BLaER1 (cell line): ENCODE measurements around the gene PTPRO.

Source experiments
- H3K27ac ChIP-seq: shearing (Covaris generic); formaldehyde crosslinking; 2 replicates; pipeline ENCODE4 v1.8.1; 2022
- H3K27me3 ChIP-seq: shearing (Covaris generic); formaldehyde crosslinking; 2 replicates; pipeline ENCODE4 v1.8.1; 2022
- H3K36me3 ChIP-seq: shearing (Covaris generic); formaldehyde crosslinking; 2 replicates; pipeline ENCODE4 v1.8.1; 2022
- H3K4me1 ChIP-seq: shearing (Covaris generic); formaldehyde crosslinking; 2 replicates; pipeline ENCODE4 v1.8.1; 2022
- H3K4me2 ChIP-seq: shearing (Covaris generic); formaldehyde crosslinking; 2 replicates; pipeline ENCODE4 v1.8.1; 2022
- H3K4me3 ChIP-seq: shearing (Covaris generic); formaldehyde crosslinking; 2 replicates; pipeline ENCODE4 v1.8.1; 2022
- H3K9ac ChIP-seq: shearing (Covaris generic); formaldehyde crosslinking; 2 replicates; pipeline ENCODE4 v1.8.1; 2022
- H3K9me3 ChIP-seq: shearing (Covaris generic); formaldehyde crosslinking; 2 replicates; pipeline ENCODE4 v1.8.1; 2022
- H4K20me1 ChIP-seq: shearing (Covaris generic); formaldehyde crosslinking; 2 replicates; pipeline ENCODE4 v1.8.1; 2022
- Cebpa-rat ChIP-seq: shearing (Covaris generic); IDR thresholded peaks from 2 replicates; pipeline ENCODE4 v1.8.1; 2022

Gene PTPRO

DNA sequence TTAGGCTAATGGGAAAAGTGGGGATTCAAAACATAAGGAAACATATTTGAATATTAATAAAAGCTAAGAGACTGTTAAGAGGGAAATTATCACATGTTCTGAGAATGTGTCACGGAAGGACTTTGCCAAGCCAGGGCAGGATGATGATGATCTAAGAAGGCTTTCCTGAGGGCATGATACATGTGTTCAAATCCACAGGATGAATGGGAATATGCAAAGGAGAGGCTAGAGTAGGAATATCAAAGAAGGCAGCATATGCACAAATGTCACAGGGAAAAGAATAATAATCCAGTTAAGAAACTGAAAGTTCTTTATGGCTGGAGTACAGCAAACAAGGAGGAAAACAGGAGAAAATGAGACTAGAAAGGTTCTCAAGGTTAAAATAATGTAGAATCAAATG is 107.0 kb downstream of the PTPRO start:
- H3K27ac ChIP-seq, result no peak overlapping the region
- no peak overlapping the region for H3K9ac ChIP-seq
- no peaks in the 10 kb centered on the region for H3K9me3 ChIP-seq
- H4K20me1 ChIP-seq, result no peaks in the 10 kb centered on the region
- no peaks in the 10 kb centered on the region for H3K27me3 ChIP-seq
- no peak overlapping the region for H3K4me2 ChIP-seq
- H3K36me3 ChIP-seq, result no peaks in the 10 kb centered on the region
- no peaks in the 10 kb centered on the region for H3K4me1 ChIP-seq
- no peak for TF ChIP-seq Cebpa-rat
- no peak overlapping the region for H3K4me3 ChIP-seq

DNA sequence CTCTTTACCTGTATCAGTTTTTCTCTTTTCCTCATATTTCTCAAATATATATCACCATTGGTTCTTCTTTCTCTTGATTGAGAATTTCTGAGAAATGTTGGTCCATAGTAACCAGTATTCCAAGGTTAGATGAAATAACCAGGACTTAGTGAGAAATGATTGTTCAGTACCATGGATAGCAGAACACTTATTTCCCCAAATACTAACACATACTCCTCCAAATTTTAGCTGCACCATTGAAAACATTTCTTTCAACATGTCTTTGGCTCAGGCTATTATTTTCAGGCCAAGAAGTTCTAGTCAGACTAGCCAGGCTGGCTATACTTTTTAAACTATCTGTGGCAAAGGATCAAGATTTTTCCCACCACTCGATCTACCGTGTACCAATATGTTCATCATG is 113.3 kb downstream of the PTPRO start:
- H3K9ac ChIP-seq, result no peak overlapping the region
- H3K4me3 ChIP-seq, result no peak overlapping the region
- H3K27ac ChIP-seq, result no peak overlapping the region
- no peaks in the 10 kb centered on the region for H3K4me1 ChIP-seq
- H3K9me3 ChIP-seq, result peaks cover 18% of the 10 kb centered on the region
- H3K4me2 ChIP-seq, result no peak overlapping the region
- no peaks in the 10 kb centered on the region for H3K27me3 ChIP-seq
- TF ChIP-seq Cebpa-rat, result no peak
- H4K20me1 ChIP-seq, result no peaks in the 10 kb centered on the region
- no peaks in the 10 kb centered on the region for H3K36me3 ChIP-seq

DNA sequence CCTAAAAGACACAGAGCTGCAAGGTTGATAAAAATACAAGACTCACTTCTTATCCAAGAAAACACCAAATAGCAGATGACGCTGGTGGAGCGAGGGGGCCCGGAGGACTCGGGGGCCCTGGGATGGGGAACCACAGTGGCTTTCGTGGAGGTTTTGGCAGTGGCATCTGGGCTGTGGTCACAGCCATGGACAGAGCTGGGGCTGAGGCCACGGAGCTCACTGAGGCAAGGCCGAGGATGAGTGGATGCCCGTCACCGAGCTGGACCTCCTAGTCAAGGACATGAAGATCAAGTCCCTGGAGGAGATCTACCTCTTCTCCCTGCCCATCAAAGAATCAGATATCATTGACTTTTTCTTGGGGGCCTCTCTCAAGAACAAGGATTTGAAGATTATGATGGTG is 117.2 kb downstream of the PTPRO start:
- Histone ChIP-seq H3K27me3 (no peaks in the 10 kb centered on the region), H3K4me3 (no peak overlapping the region), H3K36me3 (no peaks in the 10 kb centered on the region), H3K4me1 (no peaks in the 10 kb centered on the region), H3K9ac (no peak overlapping the region), H3K9me3 (peaks cover 18% of the 10 kb centered on the region), H3K27ac (no peak overlapping the region), H3K4me2 (no peak overlapping the region), H4K20me1 (no peaks in the 10 kb centered on the region)
- TF ChIP-seq Cebpa-rat, result no peak

DNA sequence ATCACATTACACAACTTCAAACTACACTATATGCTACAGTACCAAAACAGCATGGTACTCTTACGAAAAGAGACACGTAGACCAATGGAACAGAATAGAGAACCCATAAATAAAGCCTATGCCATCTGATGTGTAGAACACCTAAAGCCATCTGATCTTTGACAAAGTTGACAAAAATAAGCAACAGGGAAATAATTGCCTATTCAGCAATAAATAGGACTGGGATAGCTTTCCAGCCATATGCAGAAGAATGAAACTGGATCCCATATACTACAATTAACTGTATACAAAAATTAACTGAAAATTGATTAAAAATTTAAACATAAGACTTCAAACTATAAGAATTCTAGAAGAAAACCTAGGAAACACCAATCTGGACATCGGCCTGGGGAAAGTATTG is 120.7 kb downstream of the PTPRO start:
- Histone ChIP-seq H3K36me3 (no peaks in the 10 kb centered on the region), H3K9me3 (peaks cover 6% of the 10 kb centered on the region), H3K27me3 (no peaks in the 10 kb centered on the region), H3K27ac (no peak overlapping the region), H4K20me1 (no peaks in the 10 kb centered on the region), H3K4me3 (no peak overlapping the region), H3K4me2 (no peak overlapping the region), H3K4me1 (no peaks in the 10 kb centered on the region), H3K9ac (no peak overlapping the region)
- no peak for TF ChIP-seq Cebpa-rat

DNA sequence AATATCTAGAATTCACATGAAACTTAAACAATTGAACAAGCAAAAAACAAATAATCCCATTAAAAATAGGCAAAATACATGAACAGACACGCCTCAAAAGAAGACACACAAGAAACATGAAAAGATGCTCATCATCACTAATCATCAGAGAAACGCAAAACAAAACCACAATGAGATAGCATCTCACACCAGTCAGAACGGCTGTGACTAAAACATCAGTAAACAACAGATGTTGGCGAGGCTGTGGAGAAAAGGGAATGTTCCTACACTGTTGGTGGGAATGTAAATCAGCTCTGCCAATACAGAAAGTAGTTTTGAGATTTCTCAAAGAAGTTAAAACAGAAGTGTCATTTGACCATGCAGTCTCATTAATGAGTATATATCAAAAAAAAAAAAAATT is 121.3 kb downstream of the PTPRO start:
- H3K4me2 ChIP-seq, result no peak overlapping the region
- H3K4me1 ChIP-seq, result no peaks in the 10 kb centered on the region
- peaks cover 4% of the 10 kb centered on the region; the same call in 1 of the 2 replicates for H3K9me3 ChIP-seq
- no peak for TF ChIP-seq Cebpa-rat
- H3K36me3 ChIP-seq, result no peaks in the 10 kb centered on the region
- no peaks in the 10 kb centered on the region for H3K27me3 ChIP-seq
- H3K9ac ChIP-seq, result no peak overlapping the region
- H3K4me3 ChIP-seq, result no peak overlapping the region
- H4K20me1 ChIP-seq, result no peaks in the 10 kb centered on the region
- H3K27ac ChIP-seq, result no peak overlapping the region

DNA sequence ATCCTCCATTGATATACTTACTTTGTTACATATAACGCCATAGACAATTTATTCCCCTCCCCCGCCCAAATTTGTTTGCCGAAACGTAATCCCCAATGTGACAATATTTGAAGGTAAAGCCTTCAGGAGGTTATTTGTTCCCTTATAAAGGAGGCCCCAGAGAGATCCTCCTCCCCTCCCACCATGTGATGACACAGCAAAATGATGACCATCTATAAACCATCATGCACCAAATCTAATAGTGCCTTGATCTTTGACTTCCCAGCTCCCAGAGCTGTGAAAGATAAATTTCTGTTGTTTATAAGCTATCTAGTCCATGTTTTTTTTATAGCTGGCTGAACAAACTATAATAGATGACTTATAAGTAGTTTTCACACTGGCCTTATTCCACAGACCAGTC is 122.2 kb downstream of the PTPRO start:
- Histone ChIP-seq H3K9ac (no peak overlapping the region), H3K4me1 (no peaks in the 10 kb centered on the region), H3K27ac (no peak overlapping the region), H4K20me1 (no peaks in the 10 kb centered on the region), H3K4me3 (no peak overlapping the region), H3K4me2 (no peak overlapping the region), H3K36me3 (no peaks in the 10 kb centered on the region), H3K27me3 (no peaks in the 10 kb centered on the region), H3K9me3 (peaks cover under 1% of the 10 kb centered on the region; the same call in 1 of the 2 replicates)
- no peak for TF ChIP-seq Cebpa-rat

DNA sequence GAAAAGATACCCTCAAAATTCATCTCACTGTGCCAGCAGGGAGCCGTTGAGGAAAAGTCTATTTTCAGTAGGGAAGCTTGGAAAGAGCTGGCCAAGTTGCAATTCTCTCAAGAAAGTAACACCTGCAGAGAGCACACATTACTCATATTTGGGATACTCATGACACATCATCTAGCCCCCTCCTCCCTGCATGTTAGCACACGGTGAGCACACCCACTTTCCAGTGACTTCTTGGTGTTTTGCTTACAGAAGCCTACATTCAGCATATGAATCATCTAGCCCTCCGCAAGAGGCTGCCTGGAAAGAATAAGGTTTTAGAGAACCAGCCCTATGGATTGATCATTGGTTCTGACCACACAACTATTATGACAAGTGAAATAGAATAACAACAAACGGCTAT is 124.5 kb downstream of the PTPRO start:
- no peaks in the 10 kb centered on the region for H3K36me3 ChIP-seq
- H3K9me3 ChIP-seq, result no peaks in the 10 kb centered on the region
- no peak for TF ChIP-seq Cebpa-rat
- H4K20me1 ChIP-seq, result no peaks in the 10 kb centered on the region
- H3K27me3 ChIP-seq, result no peaks in the 10 kb centered on the region
- H3K4me2 ChIP-seq, result no peak overlapping the region
- no peak overlapping the region for H3K4me3 ChIP-seq
- no peak overlapping the region for H3K9ac ChIP-seq
- H3K4me1 ChIP-seq, result no peaks in the 10 kb centered on the region
- H3K27ac ChIP-seq, result no peak overlapping the region

DNA sequence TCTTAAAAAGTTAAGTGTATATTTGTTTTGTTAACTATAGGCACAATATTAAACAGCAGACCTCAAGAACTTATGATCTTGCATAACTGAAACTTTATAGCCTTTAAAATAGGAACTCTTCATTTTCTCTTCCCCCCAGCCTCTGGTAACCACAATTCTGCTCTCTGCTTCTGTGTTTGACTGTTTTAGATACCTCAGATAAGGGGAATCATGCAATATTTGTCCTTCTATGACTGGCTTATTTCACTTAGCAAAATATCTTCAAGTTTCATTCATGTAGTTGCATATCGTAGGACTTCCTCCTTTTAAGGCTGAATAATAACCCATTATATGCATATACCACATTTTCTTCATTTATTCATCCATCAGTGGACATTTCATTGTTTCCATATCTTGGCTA is 131.3 kb downstream of the PTPRO start:
- no peak overlapping the region for H3K27ac ChIP-seq
- no peaks in the 10 kb centered on the region for H3K4me1 ChIP-seq
- H3K9me3 ChIP-seq, result peaks cover 7% of the 10 kb centered on the region; the same call in 1 of the 2 replicates
- no peaks in the 10 kb centered on the region for H3K36me3 ChIP-seq
- no peaks in the 10 kb centered on the region for H3K27me3 ChIP-seq
- no peaks in the 10 kb centered on the region for H4K20me1 ChIP-seq
- no peak overlapping the region for H3K4me3 ChIP-seq
- no peak for TF ChIP-seq Cebpa-rat
- H3K9ac ChIP-seq, result no peak overlapping the region
- no peak overlapping the region for H3K4me2 ChIP-seq

DNA sequence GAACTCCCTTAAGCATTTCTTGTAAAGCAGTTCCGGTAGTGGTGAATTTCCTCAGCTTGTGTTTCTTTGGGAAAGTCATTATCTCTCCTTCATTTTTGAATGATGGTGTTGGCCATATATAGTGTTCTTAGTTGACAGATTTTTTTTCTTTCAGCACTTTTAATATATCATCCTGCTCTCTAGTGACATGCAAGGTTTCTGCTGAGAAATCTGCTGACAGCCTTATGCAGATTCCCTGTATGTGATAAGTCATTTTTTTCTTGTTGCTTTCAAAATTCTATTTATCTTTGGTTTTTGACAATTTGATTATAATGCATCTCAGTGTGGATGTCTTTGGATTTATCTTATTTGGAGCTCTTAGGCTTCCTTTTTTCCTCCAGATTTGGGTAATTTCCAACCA is 135.7 kb downstream of the PTPRO start:
- Histone ChIP-seq H3K27ac (no peak overlapping the region), H3K4me1 (no peaks in the 10 kb centered on the region), H3K36me3 (no peaks in the 10 kb centered on the region), H3K9me3 (peaks cover 7% of the 10 kb centered on the region; the same call in 1 of the 2 replicates), H3K4me3 (no peak overlapping the region), H3K9ac (no peak overlapping the region), H3K4me2 (no peak overlapping the region), H4K20me1 (no peaks in the 10 kb centered on the region), H3K27me3 (no peaks in the 10 kb centered on the region)
- no peak for TF ChIP-seq Cebpa-rat

DNA sequence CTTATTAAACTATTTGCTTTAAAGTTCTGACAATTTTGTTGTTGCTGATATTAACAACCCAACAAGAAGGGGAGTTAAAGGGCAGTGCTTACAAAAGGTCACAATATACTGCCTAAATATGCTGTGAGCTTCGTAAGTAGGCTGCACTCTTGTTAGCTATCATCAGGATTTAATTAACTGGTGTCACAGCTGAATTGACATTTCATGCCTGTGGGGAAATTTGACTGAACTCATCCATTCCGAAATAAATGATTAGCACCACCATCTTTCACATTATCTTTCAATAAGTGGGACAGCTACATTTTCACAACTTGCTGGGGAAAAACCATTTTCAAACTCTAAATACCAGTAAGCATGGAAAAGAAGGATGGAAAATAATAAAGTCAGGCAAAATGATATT is 146.6 kb downstream of the PTPRO start:
- Histone ChIP-seq H3K27ac (no peak overlapping the region), H3K4me2 (no peak overlapping the region), H3K9me3 (no peaks in the 10 kb centered on the region), H3K36me3 (no peaks in the 10 kb centered on the region), H3K9ac (no peak overlapping the region), H3K4me3 (no peak overlapping the region), H3K27me3 (no peaks in the 10 kb centered on the region), H3K4me1 (no peaks in the 10 kb centered on the region), H4K20me1 (no peaks in the 10 kb centered on the region)
- TF ChIP-seq Cebpa-rat, result no peak

DNA sequence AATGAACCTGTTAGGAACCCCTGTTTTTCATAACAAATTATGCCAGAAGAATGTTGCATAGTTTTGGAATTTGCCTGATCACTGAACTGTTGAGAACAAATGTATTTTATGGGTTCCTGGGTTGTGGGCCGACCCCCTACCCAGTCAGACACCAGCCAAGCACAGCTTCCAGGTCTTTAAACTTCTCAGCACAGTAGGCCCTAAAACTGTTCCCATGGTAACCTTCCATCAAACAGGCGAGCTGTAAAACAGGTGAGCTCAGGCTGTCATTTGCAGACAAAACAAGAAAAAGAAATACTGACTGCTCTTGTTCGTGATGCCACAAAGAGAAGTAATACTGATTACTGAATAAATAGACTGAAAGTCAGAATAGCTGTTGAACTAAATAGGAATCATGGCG is 147.0 kb downstream of the PTPRO start:
- Histone ChIP-seq H3K27ac (no peak overlapping the region), H3K4me1 (no peaks in the 10 kb centered on the region), H3K4me3 (no peak overlapping the region), H3K36me3 (no peaks in the 10 kb centered on the region), H3K9ac (no peak overlapping the region), H3K9me3 (no peaks in the 10 kb centered on the region), H4K20me1 (no peaks in the 10 kb centered on the region), H3K4me2 (no peak overlapping the region), H3K27me3 (no peaks in the 10 kb centered on the region)
- no peak for TF ChIP-seq Cebpa-rat
